Transverse colon (tissue), 4 donors: ENCODE results near the gene SLC17A9.
"Not testable (repeated sequence)": the region's sequence is repeated elsewhere in the genome, so short reads cannot be mapped to it uniquely, and the experiment has no call there.

Experiments used
- CTCF ChIP-seq, 5 experiments: fragments of 200-600 bp in 3 of 5; fragments of 450-650 bp in 2 of 5; sonication (generic) in 3 of 5; IDR thresholded peaks; 1 replicate in 2 of 5; 2 replicates in 3 of 5; pipeline ENCODE4 v1.5.1; 2016 to 2017; ENCODE audit warnings: antibody characterized with exemption in 5 of 5, inconsistent platforms in 3 of 5, mild to moderate bottlenecking in 2 of 5, moderate library complexity in 1 of 5
- EP300 ChIP-seq: sonication (generic); formaldehyde crosslinking; IDR thresholded peaks from one replicate; pipeline ENCODE4 v1.6.1; 2017; ENCODE audit warnings: antibody characterized with exemption, low read depth
- POLR2A ChIP-seq: fragments of 450-650 bp; IDR thresholded peaks from one replicate; pipeline ENCODE4 v1.6.1; 2016; ENCODE audit warnings: antibody characterized with exemption, mild to moderate bottlenecking, moderate library complexity
- POLR2AphosphoS5 ChIP-seq, 3 donors: sonication (generic); formaldehyde crosslinking; IDR thresholded peaks; one replicate each; pipeline ENCODE4 v1.6.1; 2016; ENCODE audit warnings: antibody characterized with exemption in 3 of 3

- not testable (repeated sequence) for TF ChIP-seq POLR2AphosphoS5 (IDR thresholded peaks at IDR 0.05); EP300; CTCF (IDR thresholded peaks at IDR 0.05); POLR2A
Observed at GRCh38 chr20:62960446-62961309, 8.2 kb downstream of the SLC17A9 start.
